Measurements from ENCODE around the gene RBX1.
"Not testable (repeated sequence)": the region's sequence is repeated elsewhere in the genome, so short reads cannot be mapped to it uniquely, and the experiment has no call there.

The RBX1 gene

DNA sequence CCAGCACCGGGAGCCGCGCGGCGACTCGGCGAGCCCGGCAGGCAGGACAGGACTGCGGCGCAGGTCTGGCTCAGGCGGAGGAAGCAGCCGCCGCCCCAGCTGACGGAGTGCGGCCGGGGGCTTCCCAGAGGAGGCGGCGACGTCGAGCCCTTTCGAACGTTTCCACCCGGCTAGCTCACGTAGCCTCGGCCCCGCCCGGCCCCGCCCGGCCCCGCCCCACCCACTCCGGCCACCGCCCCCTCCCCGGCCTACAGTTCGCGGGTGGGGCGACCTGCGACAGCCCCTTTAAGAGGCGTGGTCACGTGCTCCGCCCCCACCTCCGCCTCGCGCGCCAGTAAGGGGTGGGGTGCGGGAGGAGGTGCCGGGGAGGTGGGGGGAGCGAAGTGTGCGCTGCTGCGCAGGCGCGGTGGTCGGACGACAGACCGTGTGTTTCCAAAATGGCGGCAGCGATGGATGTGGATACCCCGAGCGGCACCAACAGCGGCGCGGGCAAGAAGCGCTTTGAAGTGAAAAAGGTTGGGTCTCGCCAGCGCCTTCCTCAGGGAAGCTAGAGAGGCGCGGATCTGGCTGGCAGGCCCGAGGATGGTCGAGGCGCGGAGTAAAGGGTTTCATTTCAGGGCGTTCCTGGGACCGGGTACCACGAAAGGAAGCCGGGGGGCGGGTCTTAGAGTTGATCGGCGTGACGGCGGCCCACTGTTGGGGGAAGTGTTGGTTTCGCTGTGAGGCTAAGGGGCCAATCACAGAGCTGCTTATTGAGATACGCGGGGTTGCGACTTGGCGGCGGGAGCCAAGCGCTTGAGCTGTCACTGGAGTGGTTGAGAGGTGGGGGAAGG, at the start of gene RBX1:
TSS of gene RBX1 (plus strand) at position 417 of the 833 bp plus-strand sequence. CDS start at position 438, 21 bp downstream.
- Histone ChIP-seq H3K9me3 (ENCODE audit: control insufficient read depth in 1 of 2, low read length in 2 of 2) (no peaks in the 10 kb centered on the region), H3K27me3 (ENCODE audit: low read depth, low read length) (no peaks in the 10 kb centered on the region), H3K36me3 (ENCODE audit: control insufficient read depth in 1 of 2, insufficient read depth in 2 of 2, low read length in 2 of 2) (peaks cover 11 to 16% of the 10 kb centered on the region in 2 donors), H3K27ac (ENCODE audit: low read length) (peak within 1 kb of the TSS; percentile 91), H3K4me1 (ENCODE audit: control insufficient read depth in 1 of 2, insufficient read depth in 2 of 2, low read length in 2 of 2) (peaks cover 12 to 21% of the 10 kb centered on the region in 2 donors), H3K4me3 (ENCODE audit: low read depth in 1 of 2, low read length in 2 of 2) (peak within 1 kb of the TSS; percentile 80 to 88)

DNA sequence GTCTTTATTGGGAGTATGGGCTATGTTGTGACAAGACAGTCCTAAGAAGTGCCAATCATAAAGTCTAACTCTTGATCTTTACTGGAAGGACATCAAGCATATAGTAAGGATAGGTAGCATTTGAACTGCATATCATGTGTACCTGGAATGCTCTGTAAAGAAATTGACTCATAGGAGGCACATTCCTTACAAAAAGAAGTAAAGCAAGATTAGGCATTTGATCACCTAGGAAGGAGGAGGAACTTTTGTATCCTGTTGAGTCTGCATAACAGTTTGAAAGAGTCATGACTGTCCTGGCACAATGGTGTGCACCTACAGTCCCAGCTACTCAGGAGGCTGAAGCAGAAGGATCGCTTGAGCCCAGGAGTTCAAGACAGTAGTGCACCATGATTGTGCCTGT, 47.1 kb upstream of the RBX1 start:
- no peaks in the 10 kb centered on the region for H3K4me1 ChIP-seq (ENCODE audit: control insufficient read depth in 1 of 2, insufficient read depth in 2 of 2, low read length in 2 of 2)
- no peaks in the 10 kb centered on the region for H3K27me3 ChIP-seq (ENCODE audit: low read depth, low read length)
- H3K4me3 ChIP-seq (ENCODE audit: low read depth in 1 of 2, low read length in 2 of 2): no peak overlapping the region
- peaks cover 2 to 8% of the 10 kb centered on the region in 2 donors for H3K36me3 ChIP-seq (ENCODE audit: control insufficient read depth in 1 of 2, insufficient read depth in 2 of 2, low read length in 2 of 2)
- H3K27ac ChIP-seq (ENCODE audit: low read length): no peak overlapping the region
- H3K9me3 ChIP-seq (ENCODE audit: control insufficient read depth in 1 of 2, low read length in 2 of 2): no peaks in the 10 kb centered on the region

DNA sequence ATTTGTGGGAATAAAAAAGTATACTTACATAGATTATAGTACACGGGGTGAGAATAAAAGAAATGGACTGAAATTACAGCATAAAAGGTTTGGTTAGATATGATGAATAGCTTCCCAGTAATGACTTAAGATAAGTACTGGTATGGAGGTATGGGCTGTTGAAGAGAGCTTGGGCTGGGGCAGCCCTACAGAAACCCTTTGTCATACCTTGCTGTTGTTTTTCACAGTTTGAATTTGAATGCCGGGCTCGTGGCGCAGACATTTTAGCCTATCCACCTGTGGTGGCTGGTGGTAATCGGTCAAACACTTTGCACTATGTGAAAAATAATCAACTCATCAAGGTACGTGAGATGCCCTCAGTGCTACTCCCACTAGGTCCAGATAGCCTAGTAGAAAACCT, 42.3 kb upstream of the RBX1 start:
- Histone ChIP-seq H3K27me3 (ENCODE audit: low read depth, low read length) (no peaks in the 10 kb centered on the region), H3K27ac (ENCODE audit: low read length) (no peak overlapping the region), H3K36me3 (ENCODE audit: control insufficient read depth in 1 of 2, insufficient read depth in 2 of 2, low read length in 2 of 2) (peaks cover 11 to 21% of the 10 kb centered on the region in 2 donors), H3K4me1 (ENCODE audit: control insufficient read depth in 1 of 2, insufficient read depth in 2 of 2, low read length in 2 of 2) (no peaks in the 10 kb centered on the region), H3K9me3 (ENCODE audit: control insufficient read depth in 1 of 2, low read length in 2 of 2) (no peaks in the 10 kb centered on the region), H3K4me3 (ENCODE audit: low read depth in 1 of 2, low read length in 2 of 2) (no peak overlapping the region)

DNA sequence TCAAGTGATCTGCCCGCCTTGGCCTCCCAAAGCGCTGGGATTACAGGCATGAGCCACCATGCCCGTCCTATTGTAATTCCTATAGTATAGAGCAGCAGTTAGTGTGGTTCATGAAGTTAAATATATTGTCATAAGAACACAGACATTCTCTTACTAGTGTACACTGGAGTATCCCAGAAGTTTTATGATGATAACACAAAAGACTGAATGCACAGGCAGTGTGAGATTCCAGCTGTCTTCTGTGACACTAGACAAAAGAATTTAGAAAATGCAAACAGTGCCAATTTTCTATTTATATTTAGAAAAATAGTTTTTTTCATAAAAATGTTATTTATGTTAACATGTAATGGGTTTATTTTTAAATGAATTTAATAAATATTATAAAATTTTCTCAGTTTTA, 39.4 kb upstream of the RBX1 start:
- Histone ChIP-seq H3K4me1 (ENCODE audit: control insufficient read depth in 1 of 2, insufficient read depth in 2 of 2, low read length in 2 of 2) (no peaks in the 10 kb centered on the region), H3K4me3 (ENCODE audit: low read depth in 1 of 2, low read length in 2 of 2) (no peak overlapping the region), H3K36me3 (ENCODE audit: control insufficient read depth in 1 of 2, insufficient read depth in 2 of 2, low read length in 2 of 2) (peaks cover 10 to 41% of the 10 kb centered on the region in 2 donors), H3K27me3 (ENCODE audit: low read depth, low read length) (no peaks in the 10 kb centered on the region), H3K27ac (ENCODE audit: low read length) (no peak overlapping the region), H3K9me3 (ENCODE audit: control insufficient read depth in 1 of 2, low read length in 2 of 2) (no peaks in the 10 kb centered on the region)

DNA sequence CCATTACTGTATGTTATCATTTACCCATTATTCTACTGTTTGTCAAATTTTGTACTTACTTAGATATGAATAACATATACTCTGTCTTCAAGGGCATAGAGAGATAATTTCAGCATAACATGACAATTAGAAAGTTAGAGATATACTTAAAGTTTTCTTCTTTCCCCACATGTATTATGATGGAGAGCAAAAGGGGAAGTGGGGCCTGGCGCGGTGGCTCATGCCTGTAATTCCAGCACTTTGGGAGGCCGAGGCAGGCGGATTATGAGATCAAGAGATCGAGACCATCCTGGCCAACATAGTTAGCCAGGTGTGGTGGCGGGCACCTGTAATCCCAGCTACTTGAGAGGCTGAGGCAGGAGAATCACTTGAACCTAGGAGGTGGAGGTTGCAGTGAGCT, 38.2 kb upstream of the RBX1 start:
- H3K36me3 ChIP-seq (ENCODE audit: control insufficient read depth in 1 of 2, insufficient read depth in 2 of 2, low read length in 2 of 2): peaks cover 10 to 46% of the 10 kb centered on the region in 2 donors
- not testable (repeated sequence) for H3K9me3 ChIP-seq (ENCODE audit: control insufficient read depth in 1 of 2, low read length in 2 of 2); H3K4me3 ChIP-seq (ENCODE audit: low read depth in 1 of 2, low read length in 2 of 2); H3K27ac ChIP-seq (ENCODE audit: low read length); H3K27me3 ChIP-seq (ENCODE audit: low read depth, low read length); H3K4me1 ChIP-seq (ENCODE audit: control insufficient read depth in 1 of 2, insufficient read depth in 2 of 2, low read length in 2 of 2)

DNA sequence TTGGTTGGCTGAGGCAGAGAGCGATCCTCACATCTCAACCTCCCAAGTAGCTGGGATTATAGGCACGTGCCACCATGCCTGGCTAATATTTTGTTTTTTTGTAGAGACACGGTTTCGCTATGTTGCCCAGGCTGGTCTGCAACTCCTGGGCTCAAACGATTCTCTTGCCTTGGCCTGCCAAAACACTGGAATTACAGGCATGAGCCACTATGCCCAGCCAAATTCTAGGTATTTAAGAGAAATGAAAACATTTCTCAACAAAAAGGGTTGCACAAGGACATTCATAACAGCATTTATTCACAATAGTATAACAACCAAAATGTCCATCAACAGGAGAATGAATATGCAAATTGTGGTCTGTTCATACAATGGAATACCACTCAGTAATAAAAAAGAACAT, 31.7 kb upstream of the RBX1 start:
- Histone ChIP-seq H3K27me3 (ENCODE audit: low read depth, low read length) (no peaks in the 10 kb centered on the region), H3K36me3 (ENCODE audit: control insufficient read depth in 1 of 2, insufficient read depth in 2 of 2, low read length in 2 of 2) (peaks cover 19 to 45% of the 10 kb centered on the region in 2 donors), H3K4me3 (ENCODE audit: low read depth in 1 of 2, low read length in 2 of 2) (no peak overlapping the region), H3K9me3 (ENCODE audit: control insufficient read depth in 1 of 2, low read length in 2 of 2) (no peaks in the 10 kb centered on the region), H3K4me1 (ENCODE audit: control insufficient read depth in 1 of 2, insufficient read depth in 2 of 2, low read length in 2 of 2) (no peaks in the 10 kb centered on the region), H3K27ac (ENCODE audit: low read length) (no peak overlapping the region)

DNA sequence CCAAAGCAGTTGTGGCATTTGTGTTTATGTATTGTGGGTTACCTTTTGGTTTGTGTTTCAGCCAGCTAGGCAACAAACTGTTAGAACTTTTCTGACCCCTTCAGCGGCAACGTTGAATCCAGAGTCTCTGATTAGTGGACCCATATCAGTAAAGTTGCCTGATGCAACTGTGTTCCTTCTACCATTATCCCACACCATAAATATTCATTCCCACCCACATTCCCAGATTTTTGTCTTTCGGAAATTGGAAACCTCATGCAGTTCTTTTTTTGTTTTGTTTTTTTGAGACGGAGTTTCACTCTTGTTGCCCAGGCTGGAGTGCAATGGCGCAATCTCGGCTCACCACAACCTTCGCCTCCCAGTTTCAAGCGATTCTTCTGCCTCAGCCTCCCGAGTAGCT, 30.7 kb upstream of the RBX1 start:
- Histone ChIP-seq H3K4me1 (ENCODE audit: control insufficient read depth in 1 of 2, insufficient read depth in 2 of 2, low read length in 2 of 2) (no peaks in the 10 kb centered on the region), H3K36me3 (ENCODE audit: control insufficient read depth in 1 of 2, insufficient read depth in 2 of 2, low read length in 2 of 2) (peaks cover 29 to 44% of the 10 kb centered on the region in 2 donors), H3K27me3 (ENCODE audit: low read depth, low read length) (no peaks in the 10 kb centered on the region), H3K4me3 (ENCODE audit: low read depth in 1 of 2, low read length in 2 of 2) (no peak overlapping the region), H3K9me3 (ENCODE audit: control insufficient read depth in 1 of 2, low read length in 2 of 2) (no peaks in the 10 kb centered on the region), H3K27ac (ENCODE audit: low read length) (no peak overlapping the region)

DNA sequence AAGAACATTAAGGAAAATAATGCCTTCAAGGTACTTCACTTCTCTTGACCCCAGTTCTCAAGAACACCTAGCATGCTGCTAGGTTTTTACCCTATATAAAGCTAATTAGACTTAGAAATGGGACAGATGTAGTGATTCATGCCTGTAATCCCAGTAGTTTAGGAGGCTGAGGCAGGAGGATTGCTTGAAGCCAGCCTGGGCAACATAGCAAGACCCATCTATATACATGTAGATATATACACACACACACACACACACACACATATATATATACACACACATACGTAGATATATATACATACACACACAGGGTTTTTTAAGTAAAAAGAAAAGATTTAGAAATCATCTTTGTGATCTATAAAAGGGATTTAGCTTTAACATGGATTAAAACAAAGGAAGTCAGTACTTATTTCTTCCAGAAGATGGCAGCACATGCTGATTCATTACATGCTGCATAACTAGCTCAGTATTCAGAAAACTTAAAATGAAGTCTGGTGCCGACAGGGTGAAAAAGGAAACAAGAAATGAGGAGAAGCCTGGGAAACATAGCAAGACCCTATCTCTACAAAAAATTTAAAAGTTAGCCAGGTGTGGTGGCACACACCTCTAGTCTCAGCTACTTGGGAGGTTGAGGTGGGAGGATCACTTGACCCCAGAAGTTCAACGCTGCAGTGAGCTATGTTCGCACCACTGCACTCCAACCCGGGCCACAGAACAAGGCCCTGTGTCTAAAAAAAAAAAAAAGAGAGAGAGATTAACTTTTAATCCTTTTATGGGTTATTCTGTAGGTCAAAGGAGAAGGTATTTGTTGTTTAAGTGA, 28.5 kb upstream of the RBX1 start:
- peaks cover 35 to 43% of the 10 kb centered on the region in 2 donors for H3K36me3 ChIP-seq (ENCODE audit: control insufficient read depth in 1 of 2, insufficient read depth in 2 of 2, low read length in 2 of 2)
- H3K4me3 ChIP-seq (ENCODE audit: low read depth in 1 of 2, low read length in 2 of 2): no peak overlapping the region
- H3K27me3 ChIP-seq (ENCODE audit: low read depth, low read length): no peaks in the 10 kb centered on the region
- H3K9me3 ChIP-seq (ENCODE audit: control insufficient read depth in 1 of 2, low read length in 2 of 2): no peaks in the 10 kb centered on the region
- H3K4me1 ChIP-seq (ENCODE audit: control insufficient read depth in 1 of 2, insufficient read depth in 2 of 2, low read length in 2 of 2): no peaks in the 10 kb centered on the region
- no peak overlapping the region for H3K27ac ChIP-seq (ENCODE audit: low read length)

DNA sequence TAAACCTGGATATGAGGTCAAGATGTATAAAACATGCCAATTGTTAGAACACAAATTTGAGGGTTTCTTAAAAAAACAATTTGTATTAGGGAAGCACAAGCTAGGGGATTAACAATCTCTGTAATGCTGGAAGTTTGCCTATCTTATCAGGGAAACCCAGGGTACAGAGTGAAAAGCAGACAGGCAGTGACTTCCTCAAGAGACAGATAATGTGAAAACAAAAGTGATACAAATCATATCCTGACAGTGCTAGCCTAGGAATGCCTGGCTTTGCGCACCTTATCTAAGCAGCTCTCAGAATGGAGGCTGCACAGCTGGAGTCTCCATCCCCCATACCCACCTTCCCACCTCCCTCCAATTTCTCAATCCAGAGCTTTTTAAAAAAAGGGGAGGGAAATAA, 22.5 kb upstream of the RBX1 start:
- Histone ChIP-seq H3K9me3 (ENCODE audit: control insufficient read depth in 1 of 2, low read length in 2 of 2) (no peaks in the 10 kb centered on the region), H3K27ac (ENCODE audit: low read length) (no peak overlapping the region), H3K4me1 (ENCODE audit: control insufficient read depth in 1 of 2, insufficient read depth in 2 of 2, low read length in 2 of 2) (no peaks in the 10 kb centered on the region), H3K36me3 (ENCODE audit: control insufficient read depth in 1 of 2, insufficient read depth in 2 of 2, low read length in 2 of 2) (peaks cover 30 to 31% of the 10 kb centered on the region in 2 donors), H3K27me3 (ENCODE audit: low read depth, low read length) (no peaks in the 10 kb centered on the region), H3K4me3 (ENCODE audit: low read depth in 1 of 2, low read length in 2 of 2) (no peak overlapping the region)

DNA sequence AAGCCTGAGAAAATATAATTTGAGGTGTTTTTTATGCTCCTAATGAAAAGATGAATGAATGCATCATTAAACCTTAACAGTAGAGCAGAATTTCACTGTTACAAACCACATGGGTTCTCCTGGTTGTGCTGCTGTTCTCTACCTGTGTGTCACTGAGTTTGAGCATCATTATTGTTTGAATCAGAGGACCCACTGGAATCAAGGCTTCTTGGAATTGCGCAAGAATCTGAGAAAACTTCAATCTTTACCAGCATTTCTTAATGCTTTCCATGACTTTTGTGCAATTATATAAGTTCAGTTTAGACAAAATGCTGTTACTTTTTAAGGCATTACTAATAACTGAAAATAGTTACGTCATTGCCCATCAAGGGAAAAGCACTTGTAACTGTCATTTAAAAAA, 18.8 kb upstream of the RBX1 start:
- peaks cover 8 to 9% of the 10 kb centered on the region in 2 donors for H3K36me3 ChIP-seq (ENCODE audit: control insufficient read depth in 1 of 2, insufficient read depth in 2 of 2, low read length in 2 of 2)
- no peak overlapping the region for H3K4me3 ChIP-seq (ENCODE audit: low read depth in 1 of 2, low read length in 2 of 2)
- no peaks in the 10 kb centered on the region for H3K9me3 ChIP-seq (ENCODE audit: control insufficient read depth in 1 of 2, low read length in 2 of 2)
- H3K27me3 ChIP-seq (ENCODE audit: low read depth, low read length): no peaks in the 10 kb centered on the region
- no peaks in the 10 kb centered on the region for H3K4me1 ChIP-seq (ENCODE audit: control insufficient read depth in 1 of 2, insufficient read depth in 2 of 2, low read length in 2 of 2)
- no peak overlapping the region for H3K27ac ChIP-seq (ENCODE audit: low read length)

DNA sequence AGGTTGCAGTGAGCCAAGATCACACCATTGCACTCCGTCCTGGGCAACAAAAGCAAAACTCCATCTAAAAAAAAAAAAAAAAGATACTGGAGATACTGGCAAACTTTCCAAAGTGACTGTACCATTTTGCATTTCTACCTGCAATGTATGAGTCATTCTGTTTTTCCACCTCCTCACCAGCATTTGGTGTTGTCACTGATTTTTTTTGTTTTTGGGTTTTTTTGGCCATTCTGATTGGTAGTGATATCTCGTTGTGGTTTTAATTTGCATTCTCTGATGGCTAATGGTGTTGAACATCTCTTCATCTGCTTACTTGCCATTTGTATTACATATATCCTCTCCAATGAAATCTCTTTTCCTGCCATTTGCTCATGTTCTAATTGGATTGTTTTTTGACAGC, 12.0 kb upstream of the RBX1 start:
- Histone ChIP-seq H3K27ac (ENCODE audit: low read length) (no peak overlapping the region), H3K4me3 (ENCODE audit: low read depth in 1 of 2, low read length in 2 of 2) (no peak overlapping the region), H3K27me3 (ENCODE audit: low read depth, low read length) (no peaks in the 10 kb centered on the region), H3K4me1 (ENCODE audit: control insufficient read depth in 1 of 2, insufficient read depth in 2 of 2, low read length in 2 of 2) (no peaks in the 10 kb centered on the region), H3K9me3 (ENCODE audit: control insufficient read depth in 1 of 2, low read length in 2 of 2) (no peaks in the 10 kb centered on the region), H3K36me3 (ENCODE audit: control insufficient read depth in 1 of 2, insufficient read depth in 2 of 2, low read length in 2 of 2) (no peaks in the 10 kb centered on the region)
